Parathyroid adenoma (tissue), 2 donors: ENCODE measurements around the gene SOAT2.

Experiments used
- H2AFZ ChIP-seq: fragments of 300-600 bp; sonication (generic); one replicate; pipeline ENCODE4 v1.7.0; 2017; ENCODE audit warnings: antibody characterized with exemption, mild to moderate bottlenecking
- H3K27ac ChIP-seq: fragments of 300-600 bp; sonication (generic); one replicate; pipeline ENCODE4 v1.7.0; 2017
- H3K27me3 ChIP-seq: fragments of 300-600 bp; sonication (generic); one replicate; pipeline ENCODE4 v1.7.0; 2017; ENCODE audit warnings: low read length; ENCODE audit not compliant: control insufficient read depth, insufficient read depth
- H3K36me3 ChIP-seq: fragments of 300-600 bp; sonication (generic); one replicate; pipeline ENCODE4 v1.7.0; 2017; ENCODE audit warnings: low read length; ENCODE audit not compliant: control insufficient read depth, insufficient read depth
- H3K4me1 ChIP-seq: fragments of 300-600 bp; sonication (generic); one replicate; pipeline ENCODE4 v1.7.0; 2017; ENCODE audit warnings: control low read depth
- H3K4me2 ChIP-seq: fragments of 300-600 bp; sonication (generic); one replicate; pipeline ENCODE4 v1.7.0; 2017; ENCODE audit warnings: low read length
- H3K4me3 ChIP-seq: fragments of 300-600 bp; sonication (generic); one replicate; pipeline ENCODE4 v1.7.0; 2017; ENCODE audit warnings: low read depth, low read length
- H3K79me2 ChIP-seq: fragments of 300-600 bp; sonication (generic); one replicate; pipeline ENCODE4 v1.7.0; 2017; ENCODE audit warnings: control low read depth
- H3K9ac ChIP-seq: fragments of 300-600 bp; sonication (generic); one replicate; pipeline ENCODE4 v1.7.0; 2017; ENCODE audit warnings: mild to moderate bottlenecking
- H3K9me3 ChIP-seq: fragments of 300-600 bp; sonication (generic); one replicate; pipeline ENCODE4 v1.7.0; 2017; ENCODE audit warnings: low read length; ENCODE audit not compliant: control insufficient read depth
- CTCF ChIP-seq: fragments of 300-600 bp; sonication (generic); IDR thresholded peaks from one replicate; pipeline ENCODE4 v1.7.0; 2017; ENCODE audit warnings: antibody characterized with exemption, mild to moderate bottlenecking
- donor health status: primary hyperparathyroidism.

SOAT2 gene

GRCh38 chr12:53056901-53057300, 46.4 kb upstream of the SOAT2 start:
- H3K9ac ChIP-seq: no peak overlapping the region
- no peak overlapping the region for H3K4me2 ChIP-seq
- no peak overlapping the region for H2AFZ ChIP-seq
- peaks cover 35% of the 10 kb centered on the region for H3K4me1 ChIP-seq
- no peaks in the 10 kb centered on the region for H3K36me3 ChIP-seq
- no peaks in the 10 kb centered on the region for H3K9me3 ChIP-seq
- H3K79me2 ChIP-seq: peaks cover 5% of the 10 kb centered on the region
- H3K27me3 ChIP-seq: no peaks in the 10 kb centered on the region
- no peak overlapping the region for H3K27ac ChIP-seq
- TF ChIP-seq CTCF: no peak
- H3K4me3 ChIP-seq: no peak overlapping the region

- Histone ChIP-seq H3K27ac (no peak overlapping the region), H3K9me3 (no peaks in the 10 kb centered on the region), H3K27me3 (no peaks in the 10 kb centered on the region), H3K4me3 (no peak overlapping the region), H3K4me2 (no peak overlapping the region), H3K9ac (no peak overlapping the region), H3K79me2 (no peaks in the 10 kb centered on the region), H3K36me3 (no peaks in the 10 kb centered on the region), H2AFZ (no peak overlapping the region), H3K4me1 (peaks cover 29% of the 10 kb centered on the region)
- no peak for TF ChIP-seq CTCF
These were observed 45.3 kb upstream of the SOAT2 start for GRCh38 chr12:53057816-53058500.

GRCh38 chr12:53058674-53059433, 44.4 kb upstream of the SOAT2 start:
- TF ChIP-seq CTCF: no peak
- H2AFZ ChIP-seq: no peak overlapping the region
- H3K4me2 ChIP-seq: no peak overlapping the region
- H3K4me3 ChIP-seq: no peak overlapping the region
- peaks cover 21% of the 10 kb centered on the region for H3K4me1 ChIP-seq
- H3K27me3 ChIP-seq: no peaks in the 10 kb centered on the region
- no peaks in the 10 kb centered on the region for H3K36me3 ChIP-seq
- no peaks in the 10 kb centered on the region for H3K79me2 ChIP-seq
- H3K9ac ChIP-seq: no peak overlapping the region
- H3K27ac ChIP-seq: no peak overlapping the region
- no peaks in the 10 kb centered on the region for H3K9me3 ChIP-seq

GRCh38 chr12:53059434-53060063, 43.7 kb upstream of the SOAT2 start:
- no peak overlapping the region for H2AFZ ChIP-seq

More at GRCh38 chr12:53059434-53060063, 43.7 kb upstream of the SOAT2 start:
- TF ChIP-seq CTCF: no peak
- Histone ChIP-seq H3K79me2 (no peaks in the 10 kb centered on the region), H3K4me3 (no peak overlapping the region), H3K27ac (no peak overlapping the region), H3K36me3 (no peaks in the 10 kb centered on the region), H3K4me1 (peaks cover 21% of the 10 kb centered on the region), H3K9me3 (no peaks in the 10 kb centered on the region), H3K9ac (no peak overlapping the region), H3K4me2 (no peak overlapping the region), H3K27me3 (no peaks in the 10 kb centered on the region)
